Measurements from ENCODE around the gene RAD51C.

DNA sequence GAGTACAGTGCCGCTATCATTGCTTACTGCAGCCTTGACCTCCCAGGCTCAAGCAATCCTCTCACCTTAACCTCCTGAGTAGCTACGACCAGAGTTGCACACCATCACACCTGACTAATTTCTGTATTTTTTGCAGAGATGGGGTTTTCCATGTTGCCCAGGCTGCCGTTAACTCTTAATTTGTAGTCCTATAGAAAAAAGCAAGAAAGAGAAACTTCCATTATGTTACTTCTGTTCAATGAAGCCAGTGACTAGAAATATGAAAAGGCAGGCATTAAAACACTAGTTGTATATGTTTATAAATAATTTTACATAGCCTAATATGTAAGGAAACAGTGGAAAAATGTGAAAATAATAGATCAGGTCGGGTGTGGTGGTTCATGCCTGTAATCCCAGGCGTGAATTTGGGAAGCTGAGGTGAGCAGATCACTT lies 9.7 kb downstream of the RAD51C start:
- TF ChIP-seq, protein P1, sequence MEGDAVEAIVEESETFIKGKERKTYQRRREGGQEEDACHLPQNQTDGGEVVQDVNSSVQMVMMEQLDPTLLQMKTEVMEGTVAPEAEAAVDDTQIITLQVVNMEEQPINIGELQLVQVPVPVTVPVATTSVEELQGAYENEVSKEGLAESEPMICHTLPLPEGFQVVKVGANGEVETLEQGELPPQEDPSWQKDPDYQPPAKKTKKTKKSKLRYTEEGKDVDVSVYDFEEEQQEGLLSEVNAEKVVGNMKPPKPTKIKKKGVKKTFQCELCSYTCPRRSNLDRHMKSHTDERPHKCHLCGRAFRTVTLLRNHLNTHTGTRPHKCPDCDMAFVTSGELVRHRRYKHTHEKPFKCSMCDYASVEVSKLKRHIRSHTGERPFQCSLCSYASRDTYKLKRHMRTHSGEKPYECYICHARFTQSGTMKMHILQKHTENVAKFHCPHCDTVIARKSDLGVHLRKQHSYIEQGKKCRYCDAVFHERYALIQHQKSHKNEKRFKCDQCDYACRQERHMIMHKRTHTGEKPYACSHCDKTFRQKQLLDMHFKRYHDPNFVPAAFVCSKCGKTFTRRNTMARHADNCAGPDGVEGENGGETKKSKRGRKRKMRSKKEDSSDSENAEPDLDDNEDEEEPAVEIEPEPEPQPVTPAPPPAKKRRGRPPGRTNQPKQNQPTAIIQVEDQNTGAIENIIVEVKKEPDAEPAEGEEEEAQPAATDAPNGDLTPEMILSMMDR (IDR thresholded peaks at IDR 0.05): no peak
- TF ChIP-seq ZFX (IDR thresholded peaks at IDR 0.05; ENCODE audit: borderline replicate concordance): no peak

All from 22Rv1 (cell line).